Left ventricle myocardium inferior (tissue), 1 donor: ENCODE data around the gene CCM2. TPM values are rescaled to one million over a fixed set of nuclear protein-coding genes. Genes with fewer than 3 reads are reported as not detected.

Experiments used
- DNase-seq: peaks from one replicate; pipeline ENCODE4 v3.0.0-alpha.2; 2020
- H3K27ac ChIP-seq: fragments of 200-600 bp; replicated peaks from 2 replicates; pipeline ENCODE4 v1.8.0; 2021
- H3K27me3 ChIP-seq: fragments of 200-600 bp; 2 replicates; pipeline ENCODE4 v1.8.0; 2021; ENCODE audit warnings: low read depth
- H3K36me3 ChIP-seq: fragments of 200-600 bp; 2 replicates; pipeline ENCODE4 v1.8.0; 2021
- H3K4me1 ChIP-seq: fragments of 200-600 bp; 2 replicates; pipeline ENCODE4 v1.8.0; 2021
- H3K4me3 ChIP-seq: fragments of 200-600 bp; 2 replicates; pipeline ENCODE4 v1.8.0; 2021; ENCODE audit warnings: mild to moderate bottlenecking, moderate library complexity
- H3K9me3 ChIP-seq: fragments of 200-600 bp; replicated peaks from 2 replicates; pipeline ENCODE4 v1.8.0; 2021
- CTCF ChIP-seq: fragments of 200-600 bp; IDR thresholded peaks from 2 replicates; pipeline ENCODE4 v1.8.0; 2021; ENCODE audit warnings: antibody characterized with exemption, mild to moderate bottlenecking, borderline replicate concordance
- intact Hi-C: fragments of 100-400 bp; cut with micrococcal nuclease; formaldehyde crosslinking; loops from one replicate; pipeline ENCODE4 v1.11.0; 2022
- total RNA-seq: library from RNA; stranded (reverse); fragmentation: NEBNext Ultra II Directional; extraction: Animal tissue kit (Norgen Biotek cat#: 25700); gene quantifications from one replicate; pipeline ENCODE4 v1.2.1, GENCODE V29; 2021
- donor health status: DM: no; HTN: yes; CAD: no; lungs with severe emphysema.

CCM2 gene
- total RNA-seq, 1 donor from 2014 or later, result 24.5 TPM

GRCh38 chr7:44982970-44983369, 17.0 kb upstream of the CCM2 start:
- no peak overlapping the region for H3K4me3 ChIP-seq
- peaks cover 31% of the 10 kb centered on the region for H3K36me3 ChIP-seq
- H3K9me3 ChIP-seq, result no peaks in the 10 kb centered on the region
- intact Hi-C loops, result no loop called here
- no peak for DNase-seq
- no peak overlapping the region for H3K27ac ChIP-seq
- no peaks in the 10 kb centered on the region for H3K27me3 ChIP-seq
- no peak for TF ChIP-seq CTCF
- H3K4me1 ChIP-seq, result peaks cover 32% of the 10 kb centered on the region

- DNase-seq, result no peak
- Histone ChIP-seq H3K9me3 (no peaks in the 10 kb centered on the region), H3K4me1 (peaks cover 28% of the 10 kb centered on the region), H3K27me3 (no peaks in the 10 kb centered on the region), H3K4me3 (no peak overlapping the region), H3K27ac (no peak overlapping the region), H3K36me3 (peaks cover 31% of the 10 kb centered on the region)
- intact Hi-C loops, result no loop called here
- TF ChIP-seq CTCF, result no peak
Observed at GRCh38 chr7:44983742-44984477, 16.1 kb upstream of the CCM2 start.

GRCh38 chr7:44984478-44984758, 15.6 kb upstream of the CCM2 start:
- peaks cover 28% of the 10 kb centered on the region for H3K4me1 ChIP-seq
- no peaks in the 10 kb centered on the region for H3K9me3 ChIP-seq
- H3K27ac ChIP-seq, result no peak overlapping the region
- no peak overlapping the region for H3K4me3 ChIP-seq
- TF ChIP-seq CTCF, result no peak
- DNase-seq, result no peak
- H3K27me3 ChIP-seq, result no peaks in the 10 kb centered on the region
- H3K36me3 ChIP-seq, result peaks cover 31% of the 10 kb centered on the region
- intact Hi-C loops, result no loop called here

GRCh38 chr7:44985033-44985695, 14.8 kb upstream of the CCM2 start:
- Histone ChIP-seq H3K27me3 (no peaks in the 10 kb centered on the region), H3K4me1 (peaks cover 32% of the 10 kb centered on the region), H3K4me3 (peak overlapping the region; percentile 73), H3K27ac (peak overlapping the region; percentile 97), H3K9me3 (no peaks in the 10 kb centered on the region), H3K36me3 (peaks cover 31% of the 10 kb centered on the region)
- no peak for DNase-seq
- intact Hi-C loops, result no loop called here
- TF ChIP-seq CTCF, result no peak

- Histone ChIP-seq H3K9me3 (no peaks in the 10 kb centered on the region), H3K27me3 (no peaks in the 10 kb centered on the region), H3K36me3 (peaks cover 31% of the 10 kb centered on the region), H3K4me1 (peaks cover 39% of the 10 kb centered on the region), H3K27ac (peak overlapping the region; percentile 97), H3K4me3 (peak overlapping the region; percentile 73)
- no peak for TF ChIP-seq CTCF
- DNase-seq, result no peak
- intact Hi-C loops, result no loop called here
Observed at GRCh38 chr7:44985900-44986217, 14.1 kb upstream of the CCM2 start.
